Aorta (tissue), 5 donors: ENCODE measurements around the gene RTN4RL1. TPM values are rescaled to one million over a fixed set of nuclear protein-coding genes. Genes with fewer than 3 reads are reported as not detected.

Experiments used
- ATAC-seq: fragments of 200-7000 bp; cut with Tn5 transposase; one replicate; pipeline ENCODE4 v1.9.1; 2022; ENCODE audit warnings: moderate library complexity; ENCODE audit not compliant: low FRiP score
- DNase-seq, 2 donors: peaks; one replicate each; pipeline ENCODE4 v3.0.0-alpha.2; 2020
- H3K27ac ChIP-seq, 2 donors: one replicate each; pipeline ENCODE4 v1.5.1; 2013; ENCODE audit warnings: low read length in 2 of 2, mild to moderate bottlenecking in 2 of 2, moderate library complexity in 2 of 2, control low read depth in 1 of 2, inconsistent platforms in 1 of 2, low read depth in 1 of 2
- H3K27me3 ChIP-seq, 2 donors: one replicate each; pipeline ENCODE4 v1.6.1; 2013; ENCODE audit warnings: control low read depth in 1 of 2, low read length in 1 of 2, mild to moderate bottlenecking in 1 of 2, moderate library complexity in 1 of 2; ENCODE audit not compliant: insufficient read depth in 2 of 2, control insufficient read depth in 1 of 2
- H3K36me3 ChIP-seq, 2 donors: one replicate each; pipeline ENCODE4 v1.6.1; 2013; ENCODE audit warnings: control low read depth in 1 of 2, low read length in 1 of 2, mild to moderate bottlenecking in 1 of 2; ENCODE audit not compliant: insufficient read depth in 2 of 2, control insufficient read depth in 1 of 2
- H3K4me1 ChIP-seq, 2 donors: one replicate each; pipeline ENCODE4 v1.6.1; 2013; ENCODE audit warnings: low read length in 2 of 2, control low read depth in 1 of 2, mild to moderate bottlenecking in 1 of 2, moderate library complexity in 1 of 2; ENCODE audit not compliant: insufficient read depth in 2 of 2, control insufficient read depth in 1 of 2
- H3K4me3 ChIP-seq, 2 donors: one replicate each; pipeline ENCODE4 v1.5.1; 2013; ENCODE audit warnings: low read length in 2 of 2, control low read depth in 1 of 2, mild to moderate bottlenecking in 1 of 2
- H3K9me3 ChIP-seq: one replicate; pipeline ENCODE4 v1.6.1; 2013; ENCODE audit warnings: mild to moderate bottlenecking, low read length; ENCODE audit not compliant: control insufficient read depth
- WGBS, 2 donors: extraction: QIAGEN DNeasy Blood & Tissue Kit; methylation state at CpG; one replicate each; pipeline ENCODE4 v1.1.7; 2013; 5-methylcytosine and 5-hydroxymethylcytosine counted together
- intact Hi-C, 2 donors: fragments of 100-400 bp; cut with DNase I; formaldehyde crosslinking; loops; one replicate each; pipeline versions ENCODE4 v1.14.2 to v1.15.0; 2022
- polyA plus RNA-seq, 2 donors: library from polyadenylated mRNA; stranded (reverse); fragments of 200-250 nt; gene quantifications; one replicate each; pipeline ENCODE4 v1.2.3, GENCODE V29; 2013
- total RNA-seq, 2 donors: library from RNA; stranded (reverse); fragmentation: NEBNext Ultra II Directional; extraction: Animal tissue kit (Norgen Biotek cat#: 25700); gene quantifications; one replicate each; pipeline ENCODE4 v1.2.1, GENCODE V29; 2021
- donor health status: healthy with polysubstance abuse.
- donor health status: Bipolar disorder and iron deficiency.
- donor health status: DM: no; HTN: no; CAD: no.
- donor health status: DM: no; HTN: no; CAD: no.
- donor health status: DM: yes; HTN: yes; CAD: no.

The RTN4RL1 gene
- total and polyA plus RNA-seq, 4 donors: 0.25 to 5.2 (median 2.2) TPM

DNA sequence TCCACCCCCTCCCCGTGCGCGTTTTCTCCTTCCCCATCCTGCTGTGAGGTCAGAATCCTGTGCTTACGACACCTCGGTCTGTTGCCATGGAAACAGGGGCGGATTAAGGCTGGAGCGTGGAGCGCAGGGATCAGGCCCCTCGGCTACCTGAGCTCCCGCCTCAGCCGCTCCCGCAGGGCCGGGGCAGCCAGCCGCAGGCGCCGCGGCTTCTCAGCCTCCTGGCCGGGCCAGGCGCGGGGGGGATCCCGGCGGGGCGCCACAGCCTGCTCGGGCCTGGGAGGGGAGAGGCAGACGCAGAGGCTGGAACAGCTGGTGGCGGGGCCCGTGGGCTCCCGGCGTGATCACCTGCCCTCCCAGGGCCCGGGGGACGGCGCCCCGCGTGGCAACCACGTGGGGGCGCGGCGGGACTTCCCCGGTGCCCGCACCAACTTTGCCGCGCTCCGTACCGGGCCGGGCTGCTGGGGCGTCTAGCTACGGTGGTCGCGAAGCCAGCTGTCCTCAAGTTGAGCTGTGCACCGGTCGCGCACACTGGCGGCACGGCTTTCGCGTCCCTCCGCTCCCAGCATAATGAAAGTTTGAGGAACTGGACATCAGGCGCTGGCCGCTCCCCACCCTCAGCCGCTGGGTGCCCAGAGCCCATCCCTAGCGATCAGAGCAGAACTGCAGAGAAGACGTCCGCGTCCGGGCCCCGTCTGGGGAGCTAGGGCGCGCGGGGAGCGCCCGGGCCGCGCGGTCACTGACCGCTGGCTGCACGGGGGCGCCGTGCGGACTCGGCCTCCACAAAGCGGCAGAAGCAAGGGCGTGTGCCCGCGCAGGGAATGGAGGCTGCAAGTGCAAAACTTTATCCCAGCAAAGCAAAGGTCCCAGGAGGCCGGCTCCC, 1.2 kb downstream of the RTN4RL1 start:
- 2% methylated on average over 68 to 85 of the region's 85 CpGs for WGBS, 2 donors
- Histone ChIP-seq H3K4me1 (no peaks in the 10 kb centered on the region), H3K27ac (no peak overlapping the region), H3K27me3 (no peaks in the 10 kb centered on the region), H3K4me3 (peak overlapping the region in 1 of 2 donors; percentile 36), H3K9me3 (no peaks in the 10 kb centered on the region), H3K36me3 (no peaks in the 10 kb centered on the region)
- intact Hi-C loops: loop anchor here in 1 of 2 donors (2.0 kb wide), 1 partner anchor 115 kb away; no protein-coding TSS in a partner anchor
- ATAC-seq (peak; percentile 12), DNase-seq (peak in 1 of 2 donors; percentile 82)

DNA sequence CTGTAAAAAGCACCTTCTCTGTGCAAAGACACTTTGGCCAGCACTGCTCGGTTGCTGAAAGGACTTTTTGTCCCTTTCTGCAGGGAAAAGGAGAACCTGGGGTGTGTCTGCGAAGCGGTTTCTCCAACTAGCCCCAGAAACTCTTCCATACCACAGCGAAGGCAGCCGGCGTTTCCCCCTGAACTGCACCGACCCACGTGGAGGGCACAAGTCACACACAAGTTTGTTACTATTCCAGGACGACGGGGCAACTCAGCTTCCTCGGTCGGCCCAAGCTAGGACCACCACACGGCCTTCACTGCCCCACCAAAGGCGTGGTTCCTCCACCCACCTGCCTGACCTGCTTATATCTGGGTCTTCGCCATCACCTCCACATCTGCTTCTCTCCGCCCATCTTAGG, 1.9 kb downstream of the RTN4RL1 start:
- H3K4me1 ChIP-seq: no peaks in the 10 kb centered on the region
- H3K27me3 ChIP-seq: no peaks in the 10 kb centered on the region
- H3K36me3 ChIP-seq: no peaks in the 10 kb centered on the region
- intact Hi-C loops: no loop called here
- no peak for DNase-seq
- WGBS, 2 donors: 66 to 79% methylated on average over 16 of the region's 16 CpGs
- H3K9me3 ChIP-seq: no peaks in the 10 kb centered on the region
- H3K4me3 ChIP-seq: no peak overlapping the region
- H3K27ac ChIP-seq: no peak overlapping the region
- ATAC-seq: no peak

DNA sequence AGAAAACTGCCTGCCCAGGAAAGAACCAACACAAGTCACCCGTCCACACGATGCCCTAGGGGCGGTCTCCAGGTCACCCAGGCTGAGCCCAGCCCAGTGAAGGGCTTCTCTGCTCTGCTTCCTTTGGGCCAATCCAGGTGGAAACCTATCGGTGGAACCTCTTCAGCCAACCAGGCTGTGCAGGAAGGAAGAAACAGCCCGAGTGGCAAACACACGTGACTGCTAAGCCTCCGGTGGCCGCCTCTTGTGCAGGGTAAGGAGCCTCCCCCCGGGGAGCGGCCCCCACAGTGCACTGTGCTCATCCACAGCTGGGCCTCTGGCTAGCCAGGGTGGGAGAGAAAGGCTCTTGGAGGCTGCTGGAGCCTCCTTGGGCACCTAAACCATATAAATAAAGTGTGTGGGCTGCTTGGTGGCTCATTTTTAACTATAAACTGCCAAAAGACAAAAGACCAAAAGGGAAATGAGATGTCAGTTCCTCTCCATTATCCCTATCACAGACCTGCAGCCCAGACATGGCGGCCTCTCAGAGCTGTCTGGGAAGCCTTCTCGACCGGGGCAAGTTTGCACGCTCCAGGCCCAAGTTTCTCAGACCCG, 2.4 kb downstream of the RTN4RL1 start:
- no peak for ATAC-seq
- no peaks in the 10 kb centered on the region for H3K36me3 ChIP-seq
- H3K4me1 ChIP-seq: no peaks in the 10 kb centered on the region
- 90% methylated on average over 15 of the region's 15 CpGs for WGBS, 2 donors
- no peak overlapping the region for H3K27ac ChIP-seq
- no peaks in the 10 kb centered on the region for H3K27me3 ChIP-seq
- H3K9me3 ChIP-seq: no peaks in the 10 kb centered on the region
- intact Hi-C loops: no loop called here
- DNase-seq: no peak
- no peak overlapping the region for H3K4me3 ChIP-seq

DNA sequence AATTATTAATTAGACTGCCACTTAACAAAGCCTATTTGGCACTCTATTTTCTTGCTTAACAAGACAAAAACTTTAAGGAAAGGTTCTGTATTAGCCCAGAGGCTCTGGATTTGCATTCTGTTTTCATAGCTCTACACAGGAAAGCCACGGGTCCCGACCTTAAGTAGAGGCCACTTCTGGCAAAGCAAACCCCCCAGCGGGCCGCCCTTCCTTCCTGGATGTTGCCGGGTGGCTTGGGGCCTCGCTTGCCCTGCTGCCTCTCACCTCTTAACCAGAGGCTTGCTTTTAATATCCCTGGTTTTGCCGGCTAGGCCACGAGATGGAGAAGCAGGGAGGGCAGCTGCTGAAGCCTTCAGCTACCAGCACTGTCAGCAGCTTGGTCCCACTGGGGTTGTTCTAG, 4.4 kb downstream of the RTN4RL1 start:
- Histone ChIP-seq H3K27me3 (no peaks in the 10 kb centered on the region), H3K27ac (no peak overlapping the region), H3K4me1 (no peaks in the 10 kb centered on the region), H3K4me3 (no peak overlapping the region), H3K36me3 (no peaks in the 10 kb centered on the region), H3K9me3 (no peaks in the 10 kb centered on the region)
- intact Hi-C loops: no loop called here
- WGBS, 2 donors: 79 to 89% methylated on average over 8 of the region's 8 CpGs
- DNase-seq (no peak), ATAC-seq (no peak)

DNA sequence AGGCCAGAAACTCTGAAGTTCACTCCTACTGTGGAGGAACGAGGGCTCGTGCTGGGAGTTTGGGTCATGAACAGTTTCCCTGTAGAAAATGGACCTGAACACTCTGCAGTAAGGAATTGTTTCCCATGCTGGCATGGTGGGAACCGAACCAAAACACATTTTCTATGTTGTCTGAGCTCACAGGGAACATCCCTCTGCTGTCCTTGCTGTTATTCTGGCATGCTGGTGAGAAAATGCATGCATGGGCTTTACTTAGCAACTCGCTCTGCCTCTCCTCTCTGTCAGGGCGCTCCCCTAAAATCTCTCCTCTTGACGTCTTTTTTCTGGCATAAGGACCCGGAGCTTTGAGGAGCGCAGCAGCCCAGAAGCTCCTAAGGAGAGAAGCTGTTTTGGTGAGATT, 5.4 kb downstream of the RTN4RL1 start:
- intact Hi-C loops: no loop called here
- 78 to 89% methylated on average over 8 of the region's 8 CpGs for WGBS, 2 donors
- ATAC-seq: no peak

DNA sequence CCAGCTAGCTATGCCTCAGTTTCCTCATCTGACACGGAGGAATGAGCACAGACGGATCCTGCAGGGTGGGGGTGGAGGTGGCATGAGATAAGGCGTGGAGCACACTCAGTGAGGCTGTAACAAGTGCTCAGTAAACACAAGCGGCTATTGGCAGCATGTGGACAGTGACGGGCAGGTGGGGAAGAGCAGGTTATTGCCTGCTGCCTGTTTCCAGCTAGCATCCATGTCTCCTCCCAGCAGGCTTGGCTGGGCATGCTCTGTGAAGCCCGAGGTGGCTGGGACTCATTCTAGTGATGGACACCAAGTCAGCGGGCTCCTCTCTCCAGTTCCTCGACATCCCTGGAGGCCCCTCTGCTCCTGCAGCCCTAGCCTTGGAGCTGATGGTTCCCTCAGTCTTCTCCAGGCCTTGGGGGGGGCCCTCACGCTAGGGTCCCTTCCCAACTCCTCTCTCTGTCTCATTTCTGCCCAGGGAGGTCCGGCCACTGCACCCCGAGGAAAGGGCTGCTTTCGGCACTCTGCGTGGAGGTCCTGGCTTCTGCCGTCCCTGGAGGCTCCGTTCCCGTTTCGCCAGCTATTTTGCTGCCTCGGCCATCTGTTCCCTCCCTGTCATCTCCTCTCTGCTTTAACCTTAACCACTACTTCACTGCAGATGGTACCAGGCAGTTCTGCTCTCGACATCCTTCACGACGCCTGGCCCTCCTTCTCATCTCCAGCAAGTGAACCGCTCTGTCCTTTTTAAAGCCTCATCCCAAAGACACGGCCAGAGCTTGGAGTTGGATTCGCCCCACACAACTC, 6.2 kb downstream of the RTN4RL1 start:
- intact Hi-C loops: no loop called here
- H3K36me3 ChIP-seq: no peaks in the 10 kb centered on the region
- no peak overlapping the region for H3K4me3 ChIP-seq
- H3K9me3 ChIP-seq: no peaks in the 10 kb centered on the region
- no peaks in the 10 kb centered on the region for H3K4me1 ChIP-seq
- DNase-seq: no peak
- H3K27ac ChIP-seq: no peak overlapping the region
- 74 to 79% methylated on average over 24 of the region's 24 CpGs for WGBS, 2 donors
- ATAC-seq: no peak
- H3K27me3 ChIP-seq: no peaks in the 10 kb centered on the region

More for the DNA sequence above, 5.4 kb downstream of the RTN4RL1 start:
- Histone ChIP-seq H3K36me3 (no peaks in the 10 kb centered on the region), H3K4me3 (no peak overlapping the region), H3K27me3 (no peaks in the 10 kb centered on the region), H3K9me3 (no peaks in the 10 kb centered on the region), H3K27ac (no peak overlapping the region), H3K4me1 (no peaks in the 10 kb centered on the region)
- DNase-seq: no peak

DNA sequence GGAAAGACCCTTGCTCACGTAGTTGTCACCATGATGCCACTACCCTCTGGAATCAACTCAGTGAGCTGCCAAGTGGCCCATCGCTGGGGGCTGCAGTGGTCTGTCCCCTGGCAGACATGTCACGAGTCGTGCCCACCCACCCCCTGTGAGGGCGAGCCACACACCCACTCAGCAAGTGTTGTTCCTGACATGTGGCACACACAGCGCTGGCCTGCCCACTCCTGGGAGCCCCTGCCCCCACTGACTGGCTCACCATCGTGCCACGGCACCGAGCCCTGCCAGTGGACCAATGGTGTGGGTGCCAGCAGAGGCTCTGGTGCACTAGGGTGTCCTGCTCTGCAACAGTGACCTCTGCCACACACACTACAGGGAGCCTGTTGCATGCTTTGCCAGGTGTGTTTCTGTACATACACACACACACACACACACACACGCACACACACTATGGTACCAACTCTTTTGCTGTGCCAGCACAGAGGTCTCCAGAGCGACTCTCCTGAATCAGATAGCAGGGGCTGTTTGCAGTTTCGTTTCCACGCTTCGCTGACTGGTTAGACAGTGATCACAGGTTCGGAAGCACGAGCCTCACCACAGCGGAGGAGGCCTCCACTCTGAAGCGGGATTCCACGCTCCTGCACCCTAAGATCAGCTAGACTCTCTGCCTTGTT, 7.7 kb downstream of the RTN4RL1 start:
- ATAC-seq: no peak
- H3K4me3 ChIP-seq: no peak overlapping the region
- H3K36me3 ChIP-seq: no peaks in the 10 kb centered on the region
- intact Hi-C loops: no loop called here
- H3K27ac ChIP-seq: no peak overlapping the region
- DNase-seq: no peak
- H3K4me1 ChIP-seq: no peaks in the 10 kb centered on the region
- H3K27me3 ChIP-seq: no peaks in the 10 kb centered on the region
- no peaks in the 10 kb centered on the region for H3K9me3 ChIP-seq
- WGBS, 2 donors: 89 to 96% methylated on average over 19 of the region's 19 CpGs

DNA sequence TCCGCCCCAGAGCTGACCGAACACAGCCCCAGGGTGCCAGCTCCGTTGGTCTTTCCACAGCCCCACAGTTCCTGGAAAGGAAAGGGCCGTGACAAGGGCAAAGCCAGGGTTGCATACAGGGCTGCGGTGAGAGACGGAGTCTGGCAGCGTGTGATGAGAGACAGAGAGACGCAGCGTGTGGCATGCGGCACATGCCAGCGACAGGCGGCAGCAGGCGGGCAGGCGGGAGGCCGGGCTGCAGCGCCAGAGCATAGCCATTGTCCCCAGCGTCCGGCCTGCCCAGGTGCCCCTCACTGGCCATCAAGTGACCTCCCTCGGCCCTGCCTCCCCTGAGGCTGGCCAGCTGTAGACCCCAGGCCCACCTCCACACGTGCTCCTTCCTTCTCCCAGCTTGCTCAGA, 8.6 kb downstream of the RTN4RL1 start:
- DNase-seq (no peak), ATAC-seq (no peak)
- H3K27ac ChIP-seq: no peak overlapping the region
- no peaks in the 10 kb centered on the region for H3K36me3 ChIP-seq
- H3K4me3 ChIP-seq: no peak overlapping the region
- intact Hi-C loops: no loop called here
- no peaks in the 10 kb centered on the region for H3K9me3 ChIP-seq
- H3K4me1 ChIP-seq: no peaks in the 10 kb centered on the region
- WGBS, 2 donors: 89% methylated on average over 20 of the region's 20 CpGs
- H3K27me3 ChIP-seq: no peaks in the 10 kb centered on the region
